D721Med (cell line): ENCODE data around the gene SESN1.
A peak's percentile ranks its signal among the peaks of the same experiment; 100 is the strongest.

Experiments
- DNase-seq: peaks from one replicate; pipeline ENCODE4 v3.0.0; 2011; ENCODE audit warnings: low spot score; ENCODE audit not compliant: insufficient read length
- FAIRE-seq: peaks from 2 replicates; lab custom pipeline; 2011; peaks lifted over from hg19 to GRCh38; lab: Jason Lieb, UNC
- CTCF ChIP-seq: IDR thresholded peaks from 2 replicates; pipeline ENCODE4 v1.5.1; 2012; ENCODE audit warnings: mild to moderate bottlenecking, control low read depth; ENCODE audit not compliant: insufficient read depth; ENCODE audit errors: missing control alignments

The SESN1 gene

DNA sequence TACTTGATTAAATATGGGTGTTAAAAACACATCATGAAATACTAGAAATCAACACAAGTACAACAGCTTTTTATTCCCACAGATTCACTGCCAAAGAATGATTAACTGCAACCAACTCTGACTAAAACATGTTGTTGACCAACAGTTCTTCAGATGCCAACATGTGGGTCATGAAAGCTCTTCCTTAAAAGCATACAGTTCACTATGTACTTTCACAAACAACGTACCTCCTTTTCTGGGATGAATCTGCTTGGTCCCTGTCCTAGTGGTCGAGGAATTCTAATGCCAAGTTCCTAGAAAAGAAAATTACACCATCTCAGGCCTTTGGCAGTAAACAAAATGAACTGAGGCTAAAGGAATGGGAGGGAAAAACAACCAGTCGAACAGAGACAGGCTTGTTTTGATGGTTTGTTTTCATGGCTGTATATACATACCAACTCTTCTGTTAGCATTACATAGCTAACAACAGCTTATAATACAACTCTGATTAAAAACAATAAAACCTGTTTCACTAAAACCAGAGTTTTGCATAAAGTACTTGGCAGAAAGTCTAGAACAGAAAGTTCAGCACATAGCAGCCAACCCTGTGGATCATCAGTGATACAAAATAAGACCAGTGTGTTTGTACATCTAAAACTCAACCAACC is 92.5 kb downstream of the SESN1 start:
- DNase-seq = no peak
- no peak for TF ChIP-seq CTCF
- FAIRE-seq = peak; percentile 71

- FAIRE-seq = peak; percentile 81
- no peak for TF ChIP-seq CTCF
These were observed 93.3 kb downstream of the SESN1 start for GRCh38 chr6:109001291-109001894.

DNA sequence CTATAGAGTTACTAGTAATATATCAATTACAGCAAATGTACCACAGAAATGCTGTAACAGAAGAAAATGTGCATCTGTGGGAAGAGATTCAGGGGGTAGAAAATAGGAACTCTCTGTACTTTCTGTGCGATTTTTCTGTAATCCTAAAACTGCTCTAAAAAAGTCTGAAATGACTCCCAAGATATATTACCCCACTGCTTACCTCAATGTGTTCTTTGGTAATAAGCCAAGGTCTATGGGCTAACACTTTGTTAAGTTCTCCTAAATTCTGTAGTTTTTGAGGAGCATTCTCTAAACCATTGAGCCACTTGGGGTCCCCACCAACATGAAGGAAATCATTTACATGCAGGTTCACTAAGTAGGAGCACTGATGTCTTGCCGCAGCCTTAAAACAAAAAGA is 94.4 kb downstream of the SESN1 start:
- TF ChIP-seq CTCF = no peak
- DNase-seq (no peak), FAIRE-seq (no peak)

More at GRCh38 chr6:109001291-109001894, 93.3 kb downstream of the SESN1 start:
- no peak for DNase-seq

DNA sequence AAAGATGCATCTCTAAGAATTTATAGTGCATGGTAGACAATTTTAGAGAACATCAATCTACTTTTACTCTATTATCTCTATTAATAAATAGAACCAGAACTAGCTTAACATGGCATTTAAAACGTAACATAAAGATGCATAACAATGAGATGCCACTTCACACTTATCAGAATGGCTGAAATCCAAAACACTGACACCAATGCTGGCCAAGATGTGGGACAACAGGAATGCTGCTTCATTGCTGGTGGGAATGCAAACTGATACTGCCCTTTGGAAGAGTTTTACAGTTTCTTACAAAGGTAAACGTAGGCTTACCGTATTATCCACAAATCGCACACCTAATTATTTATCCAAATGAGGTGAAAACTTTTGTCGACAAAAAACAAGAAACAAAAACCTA is 95.2 kb downstream of the SESN1 start:
- no peak for TF ChIP-seq CTCF
- FAIRE-seq (no peak), DNase-seq (no peak)

- TF ChIP-seq CTCF = no peak
- no peak for FAIRE-seq
- no peak for DNase-seq
These were observed 96.2 kb downstream of the SESN1 start for GRCh38 chr6:108998485-108998884.

DNA sequence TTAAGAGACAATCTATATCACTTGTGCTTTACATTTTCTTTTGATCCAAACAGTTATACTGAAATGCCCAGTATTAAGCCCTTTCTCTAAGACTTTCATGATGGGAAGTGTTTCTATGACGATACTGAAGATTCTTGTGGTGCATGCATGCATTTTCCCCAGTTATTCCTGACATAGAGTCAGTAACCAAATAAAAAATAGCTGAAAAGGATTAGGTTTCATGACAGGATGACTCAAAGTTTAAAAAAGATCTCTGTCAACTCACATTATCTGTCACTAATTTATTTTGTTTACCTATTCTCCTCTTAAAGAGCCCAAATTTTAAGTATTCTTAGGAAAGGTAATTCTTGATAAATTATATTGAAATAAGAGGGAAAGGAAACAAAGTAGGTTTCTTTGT is 98.4 kb downstream of the SESN1 start:
- no peak for TF ChIP-seq CTCF
- no peak for DNase-seq
- no peak for FAIRE-seq

GRCh38 chr6:108995296-108995695 is 99.3 kb downstream of the SESN1 start:
- DNase-seq (no peak), FAIRE-seq (no peak)
- no peak for TF ChIP-seq CTCF
